GM21390 (cell line): ENCODE data around the gene MRPS18A.
"Not testable (repeated sequence)": the region's sequence is repeated elsewhere in the genome, so short reads cannot be mapped to it uniquely, and the experiment has no call there.

Experiments used
- ATAC-seq: cut with Tn5 transposase; IDR thresholded peaks from one replicate; pipeline ENCODE4 v1.9.1; 2021; ENCODE audit not compliant: unreplicated experiment

Gene MRPS18A

DNA sequence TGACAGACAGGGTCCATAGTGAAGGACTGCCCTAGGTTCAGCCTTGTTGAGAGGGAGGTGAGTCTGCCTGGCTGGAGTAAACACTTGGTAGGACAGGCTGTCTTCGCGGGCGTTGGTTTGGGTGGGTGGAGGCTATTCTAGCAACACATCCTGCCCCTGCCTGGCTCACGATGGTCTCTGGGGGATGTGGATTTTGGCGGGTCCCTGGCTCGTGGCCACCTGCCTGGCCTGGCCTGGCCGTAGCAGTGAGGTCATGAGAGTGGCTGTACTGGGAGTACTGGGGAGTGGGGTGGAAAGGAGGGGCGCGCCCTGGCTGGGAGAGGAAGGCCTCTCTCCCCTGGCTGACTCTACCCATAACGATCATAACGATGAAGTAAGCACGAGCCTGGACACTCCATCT is 30.2 kb upstream of the MRPS18A start:
- ATAC-seq: no peak

DNA sequence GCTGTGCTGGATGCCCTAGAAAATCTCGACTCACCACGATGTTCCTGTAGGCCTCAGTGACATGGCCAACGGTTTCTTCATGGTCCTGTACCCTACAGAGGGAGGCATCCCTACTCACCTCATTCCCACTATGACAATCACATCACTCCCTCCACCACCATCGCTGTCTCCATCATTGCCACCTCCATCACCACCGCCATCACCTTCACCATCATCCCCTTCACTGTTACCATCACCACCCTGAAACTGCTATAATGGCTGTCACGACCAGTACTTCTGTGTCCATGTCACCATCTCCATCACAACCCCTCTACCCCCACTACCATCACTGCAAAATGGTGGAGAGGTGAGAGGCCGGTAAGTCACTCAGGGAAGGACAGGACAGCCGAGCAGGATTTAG is 29.8 kb upstream of the MRPS18A start:
- ATAC-seq: no peak

DNA sequence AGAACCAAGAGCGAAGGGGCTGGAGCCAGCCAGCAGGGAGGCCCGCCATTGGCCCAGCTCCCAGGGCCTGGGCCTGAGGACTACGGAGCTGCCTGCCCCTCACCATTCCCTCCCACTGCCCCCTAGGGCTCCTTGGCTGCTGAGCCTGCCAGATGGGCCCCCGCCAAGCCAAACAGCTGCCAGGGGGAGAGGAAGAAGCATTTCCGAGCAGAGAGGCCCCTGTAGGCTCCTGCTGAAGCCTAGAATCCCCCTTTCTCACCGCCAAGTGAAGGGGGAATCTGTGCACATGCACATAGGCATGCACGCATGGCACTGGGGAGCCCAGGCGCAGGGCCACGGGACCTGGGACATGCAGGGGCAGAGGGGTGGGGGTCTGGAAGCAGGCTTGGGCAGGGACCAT is 28.5 kb upstream of the MRPS18A start:
- no peak for ATAC-seq

DNA sequence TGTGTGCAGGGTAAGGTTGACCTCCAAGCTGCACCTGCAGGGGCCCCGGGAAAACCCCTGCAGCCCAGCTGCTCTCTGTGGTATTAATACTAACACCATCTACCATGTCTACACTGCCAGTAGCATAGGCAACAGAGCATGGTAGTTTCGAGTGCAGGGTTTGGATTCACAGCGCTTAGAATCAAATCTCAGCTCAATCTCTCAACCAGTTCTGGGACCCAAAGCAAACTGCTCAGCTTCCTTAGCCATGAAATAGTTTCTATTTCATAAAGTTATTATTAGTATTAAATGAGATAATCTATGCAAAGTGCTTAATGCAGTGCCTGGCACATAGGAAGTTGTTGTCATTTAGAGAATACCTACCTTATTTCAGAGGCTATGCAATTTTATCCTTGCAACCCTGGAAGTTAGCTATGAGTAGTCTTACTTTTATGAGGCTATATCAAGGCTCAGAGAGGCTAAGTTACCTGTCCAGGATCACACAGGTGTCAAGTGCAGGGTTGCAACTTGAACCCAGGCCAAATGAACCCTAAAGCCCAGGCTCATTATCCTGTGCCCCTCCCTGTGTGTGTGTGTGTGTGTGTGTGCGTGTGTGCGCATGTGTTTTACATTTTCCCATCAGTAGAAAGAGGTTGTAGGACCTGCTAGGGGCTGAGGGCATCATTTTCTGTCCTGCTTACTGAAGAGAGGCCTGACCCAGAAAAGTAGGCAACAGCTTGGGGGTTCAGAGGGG is 27.6 kb upstream of the MRPS18A start:
- peak; percentile 94 for ATAC-seq

DNA sequence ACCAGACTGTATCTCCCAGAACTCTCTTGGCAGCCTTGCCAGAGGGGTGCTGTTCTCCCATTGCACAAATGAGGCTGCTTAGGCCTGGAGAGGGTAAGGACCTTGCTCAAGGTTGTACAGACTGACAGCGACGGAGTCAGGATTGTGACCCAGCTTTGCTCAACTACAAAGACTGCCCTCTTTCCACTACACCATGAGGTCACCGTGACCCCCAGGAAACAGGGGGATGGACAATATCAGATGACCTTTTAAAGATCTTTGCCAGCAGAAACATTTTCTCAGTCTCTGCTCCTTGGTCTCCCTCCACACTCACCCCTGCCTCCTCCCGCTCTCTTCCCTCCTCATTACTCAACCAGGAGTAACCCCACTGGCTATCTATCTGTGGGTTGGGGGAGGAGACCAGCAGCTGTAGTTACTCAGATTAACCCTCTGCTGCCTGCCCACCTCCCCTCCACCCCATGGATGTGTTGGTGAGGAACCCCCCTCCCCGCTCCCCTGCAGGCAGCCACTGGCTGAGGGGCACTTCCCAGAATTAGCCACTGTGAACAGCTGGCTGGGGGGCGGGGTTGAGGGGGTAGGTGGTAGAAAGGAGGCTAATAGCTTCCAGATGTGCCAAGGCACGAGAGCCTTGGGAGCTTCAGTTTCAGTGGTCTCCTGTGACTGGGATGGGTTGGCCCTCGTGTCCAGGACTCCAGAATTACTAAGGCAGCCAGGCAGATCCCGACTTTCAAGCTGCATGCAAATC is 26.9 kb upstream of the MRPS18A start:
- ATAC-seq: peak; percentile 23

DNA sequence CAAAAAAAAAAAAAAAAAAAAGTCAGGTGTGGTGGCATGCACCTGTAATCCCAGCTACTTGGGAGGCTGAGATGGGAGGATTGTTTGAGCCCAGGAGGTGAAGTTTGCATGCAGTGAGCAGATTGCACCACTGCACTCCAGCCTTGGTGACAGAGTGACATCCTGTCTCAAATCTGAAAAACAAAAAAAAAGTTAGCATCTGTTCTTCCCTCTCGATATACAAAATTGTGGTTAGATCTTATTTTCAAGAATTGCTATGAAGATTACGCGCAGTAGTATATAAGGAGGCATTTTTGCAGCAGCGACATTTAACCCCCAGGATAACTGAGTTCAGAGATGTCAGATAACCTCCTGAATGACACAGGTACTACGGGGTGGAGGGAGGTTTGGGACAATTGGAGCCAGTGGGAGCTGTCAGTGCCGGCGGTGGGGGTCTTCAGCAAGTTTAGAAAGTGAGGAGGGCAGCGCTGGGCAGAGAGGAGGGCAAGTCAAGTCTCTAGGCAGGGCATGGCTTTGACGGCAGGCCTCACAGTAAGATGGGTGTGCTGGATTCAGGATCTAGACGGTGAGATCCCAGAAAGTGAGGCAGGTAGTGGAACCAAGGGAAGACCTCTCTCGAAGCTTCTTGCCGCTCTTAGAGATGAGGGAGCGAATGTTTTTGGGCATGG is 26.2 kb upstream of the MRPS18A start:
- no peak for ATAC-seq

DNA sequence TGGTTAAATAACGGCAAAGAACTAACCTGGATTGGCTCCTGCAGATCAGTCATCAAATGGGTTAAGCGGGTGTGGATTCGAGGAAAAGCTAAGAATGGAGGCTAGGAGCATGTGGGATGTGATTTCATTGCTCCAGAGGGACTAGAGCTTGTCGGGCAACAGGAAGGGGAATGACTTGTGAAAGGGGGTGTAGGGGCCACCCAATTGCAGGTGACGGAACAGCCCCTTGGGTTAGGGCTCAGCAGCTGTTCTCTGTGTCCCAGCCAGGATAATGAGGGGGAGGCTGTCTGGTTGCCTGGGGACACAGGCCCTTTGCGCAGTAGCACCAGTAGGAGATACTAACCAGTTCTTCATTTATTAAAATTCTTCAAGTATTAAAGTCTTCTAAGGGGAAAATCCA is 25.0 kb upstream of the MRPS18A start:
- no peak for ATAC-seq

DNA sequence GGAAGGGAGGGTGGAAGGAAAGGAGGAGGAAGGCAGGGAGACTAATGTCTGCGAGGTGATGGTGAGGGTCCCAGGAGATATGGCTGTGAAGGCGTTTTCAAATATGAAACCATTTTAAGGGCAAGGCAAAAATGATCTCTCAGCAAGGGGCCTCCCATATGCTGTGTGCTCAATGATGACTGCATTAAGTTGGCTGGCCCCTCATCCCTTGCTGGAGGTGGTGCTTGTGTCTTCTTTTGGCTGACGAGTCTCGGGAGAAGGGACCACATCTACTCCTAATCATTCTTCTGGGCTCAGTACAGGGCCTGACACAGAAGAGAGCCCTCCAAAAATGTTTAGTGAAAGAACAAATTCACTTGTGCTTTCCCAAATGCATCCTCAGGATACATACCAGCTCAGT is 23.0 kb upstream of the MRPS18A start:
- no peak for ATAC-seq

DNA sequence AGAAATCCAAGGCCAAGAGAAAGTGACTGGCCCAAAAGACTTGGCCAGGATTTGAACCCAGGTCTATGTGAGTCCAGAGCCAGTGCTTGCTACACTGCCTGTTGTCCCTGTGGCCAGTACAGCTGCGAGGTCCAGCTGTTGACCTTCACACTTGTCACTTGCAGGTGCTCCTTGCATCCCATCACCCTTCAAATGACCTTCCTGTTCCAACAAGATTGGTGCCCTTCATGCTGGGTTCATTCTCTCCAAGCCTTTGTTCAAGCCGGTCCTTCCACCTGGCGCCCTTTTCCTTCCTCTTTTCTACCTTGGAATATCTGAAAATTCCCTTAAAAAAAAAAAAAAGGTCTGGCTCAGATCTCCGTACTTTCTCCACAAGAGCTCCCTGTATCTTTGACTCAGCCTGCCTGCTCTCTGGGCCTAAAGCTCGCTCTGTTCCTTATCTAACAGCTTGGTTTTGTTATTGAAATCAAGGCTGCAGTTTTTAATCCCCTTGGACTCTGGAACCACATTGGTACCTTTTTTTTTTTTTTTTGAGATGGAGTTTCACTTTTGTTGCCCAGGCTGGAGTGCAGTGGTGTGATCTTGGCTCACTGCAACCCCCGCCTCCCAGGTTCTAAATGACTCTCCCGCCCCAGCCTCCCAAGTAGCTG is 22.2 kb upstream of the MRPS18A start:
- no peak for ATAC-seq

DNA sequence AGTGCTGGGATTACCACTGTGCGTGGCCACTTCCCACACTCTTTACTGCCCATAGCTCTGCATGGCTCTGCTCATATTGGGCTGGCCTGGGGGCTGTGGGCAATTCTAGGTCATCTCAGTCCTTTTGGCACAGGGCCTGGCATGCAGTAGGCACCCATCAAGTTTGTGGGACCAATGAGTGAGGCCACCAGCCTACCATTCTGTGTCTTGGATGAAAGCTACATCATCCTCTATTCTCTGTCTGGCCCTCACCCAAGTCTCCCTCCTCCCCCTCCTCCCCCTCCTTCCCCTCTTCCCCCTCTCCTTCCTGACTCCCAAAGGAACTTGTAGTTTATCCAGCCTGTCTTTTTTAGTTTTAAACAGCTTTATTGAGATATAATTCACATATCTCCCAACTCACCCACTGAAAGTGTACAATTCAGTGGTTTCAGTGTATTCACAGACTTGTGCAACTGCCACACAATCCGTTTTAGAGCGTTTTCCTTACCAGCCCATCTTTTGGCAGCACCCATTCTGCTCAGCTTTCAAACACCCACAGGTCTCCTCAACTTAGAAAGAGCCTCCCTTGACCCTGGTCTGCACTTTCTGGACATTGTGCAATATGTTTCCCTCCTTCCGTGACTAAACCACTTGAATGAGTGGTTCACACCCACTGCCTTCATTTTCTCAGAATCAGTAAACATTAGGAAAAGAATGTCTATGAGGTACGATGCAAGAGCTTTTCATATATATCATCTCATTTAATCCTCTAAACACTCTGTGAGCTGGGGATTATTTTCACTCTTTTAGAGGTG is 21.5 kb upstream of the MRPS18A start:
- no peak for ATAC-seq

DNA sequence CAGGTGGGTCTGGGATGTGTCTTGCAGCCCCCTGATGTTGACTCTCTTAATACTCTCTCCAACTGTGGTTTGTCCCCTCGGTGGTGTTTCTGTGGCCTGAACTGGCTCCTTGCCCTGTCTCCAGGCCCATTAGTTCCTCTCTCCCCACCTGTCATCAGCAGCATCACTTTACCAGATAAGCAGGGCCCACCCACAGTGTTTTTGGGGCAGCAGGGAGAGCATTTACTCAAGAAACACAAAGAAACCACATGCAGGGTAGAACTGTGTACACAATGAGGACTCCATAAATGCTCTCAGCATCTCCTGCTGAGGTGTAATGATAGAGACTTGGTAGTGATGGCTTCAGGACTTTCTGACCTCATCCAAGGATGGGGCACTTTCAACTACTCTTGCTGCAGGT is 20.2 kb upstream of the MRPS18A start:
- no peak for ATAC-seq

DNA sequence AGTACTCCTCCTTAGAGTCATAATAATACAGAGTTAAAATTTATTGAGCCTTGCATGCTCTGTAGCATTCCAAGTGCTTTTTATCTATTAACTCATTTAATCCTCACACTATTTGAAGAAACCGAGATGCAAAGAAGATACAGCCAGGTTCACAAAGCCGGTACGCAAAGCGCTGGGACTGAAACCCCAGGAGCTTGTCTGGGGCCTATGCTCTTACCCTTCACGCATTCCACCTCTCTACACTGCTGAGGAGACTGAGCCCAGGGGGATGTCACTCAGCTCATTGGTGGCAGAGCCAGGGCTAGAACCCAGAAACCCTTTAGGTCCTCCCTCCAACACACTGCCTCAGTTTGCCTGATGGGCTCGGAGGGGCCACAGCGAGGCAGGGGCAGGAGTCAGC is 19.7 kb upstream of the MRPS18A start:
- no peak for ATAC-seq

DNA sequence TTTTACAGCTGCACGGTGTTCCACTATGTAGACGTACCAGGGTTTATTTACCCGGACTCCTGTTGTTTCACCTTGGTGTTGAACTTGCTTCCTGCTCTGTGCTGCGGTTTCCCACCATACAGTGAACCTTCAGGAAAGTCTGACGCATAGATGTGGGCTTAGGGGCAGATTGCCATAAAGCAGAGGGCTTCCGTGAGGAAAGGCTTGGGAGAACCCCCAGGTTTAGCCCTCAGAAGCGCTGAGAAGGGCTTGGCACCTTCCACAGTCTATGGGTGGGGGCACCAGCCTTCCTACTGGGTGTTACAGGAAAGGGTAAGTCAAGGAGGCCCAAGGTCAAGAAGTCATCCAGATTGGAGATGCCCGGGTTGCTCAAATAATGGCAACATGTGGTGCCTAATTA is 19.2 kb upstream of the MRPS18A start:
- no peak for ATAC-seq

DNA sequence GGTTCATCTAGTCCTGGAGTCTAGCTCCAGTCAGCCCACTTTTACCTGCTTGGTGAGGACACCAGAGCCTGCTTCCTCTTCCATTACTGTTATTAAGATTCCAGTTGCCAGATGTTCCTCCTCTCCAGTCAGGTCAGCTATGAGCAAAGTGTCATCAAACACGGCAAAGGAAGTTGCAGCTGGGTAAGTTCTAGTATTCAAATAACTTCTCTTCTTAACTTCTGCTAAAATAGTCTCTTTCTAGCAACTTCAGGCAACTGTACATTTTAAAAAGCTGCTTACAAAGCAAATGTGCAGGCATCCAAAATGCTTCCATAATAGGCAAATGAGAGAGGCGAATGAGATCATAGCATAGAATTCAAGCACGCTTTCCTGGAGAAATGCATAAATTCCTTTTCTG is 18.4 kb upstream of the MRPS18A start:
- ATAC-seq: no peak

DNA sequence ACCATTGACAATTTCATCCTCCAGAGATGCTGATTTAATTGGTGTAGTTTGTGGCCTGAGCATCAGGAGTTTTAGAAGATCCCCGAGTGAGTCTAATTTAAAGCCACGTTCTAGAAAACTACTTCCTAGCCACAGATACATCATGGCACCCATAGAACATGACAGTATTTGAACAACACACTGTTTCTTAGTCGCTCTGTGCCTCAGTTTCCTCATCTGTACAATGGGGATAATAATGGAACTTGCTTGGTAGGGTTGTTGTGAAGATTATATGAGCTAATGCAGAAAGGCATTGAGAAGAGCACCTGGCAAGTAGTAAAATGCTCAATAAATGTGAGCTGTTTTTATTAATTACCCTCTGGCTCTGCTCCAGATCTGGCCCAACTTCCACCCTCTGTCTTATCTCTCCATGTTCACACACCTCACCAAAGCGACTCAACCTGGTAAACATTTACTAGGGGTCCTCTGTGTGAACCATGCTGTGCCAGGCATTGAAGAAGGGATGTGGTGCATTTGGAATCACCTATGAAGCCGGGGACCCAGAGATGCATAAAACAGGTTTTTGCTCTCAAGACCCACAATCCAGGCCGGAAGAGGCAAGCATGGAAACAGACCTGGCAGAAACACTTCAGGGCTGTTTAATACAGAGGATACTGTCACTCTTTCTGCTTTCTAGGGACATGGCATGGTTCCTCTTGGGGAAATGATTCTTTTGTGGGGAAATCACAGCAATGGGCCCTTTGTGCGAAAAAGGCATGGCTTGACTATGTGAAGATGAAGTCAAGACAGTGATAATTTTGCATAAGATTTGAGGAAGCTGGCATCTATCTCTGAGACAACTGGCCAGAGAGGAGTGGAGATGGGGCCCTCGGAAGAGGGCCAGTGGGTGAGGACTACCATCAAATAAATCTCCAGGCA is 16.2 kb upstream of the MRPS18A start:
- no peak for ATAC-seq

DNA sequence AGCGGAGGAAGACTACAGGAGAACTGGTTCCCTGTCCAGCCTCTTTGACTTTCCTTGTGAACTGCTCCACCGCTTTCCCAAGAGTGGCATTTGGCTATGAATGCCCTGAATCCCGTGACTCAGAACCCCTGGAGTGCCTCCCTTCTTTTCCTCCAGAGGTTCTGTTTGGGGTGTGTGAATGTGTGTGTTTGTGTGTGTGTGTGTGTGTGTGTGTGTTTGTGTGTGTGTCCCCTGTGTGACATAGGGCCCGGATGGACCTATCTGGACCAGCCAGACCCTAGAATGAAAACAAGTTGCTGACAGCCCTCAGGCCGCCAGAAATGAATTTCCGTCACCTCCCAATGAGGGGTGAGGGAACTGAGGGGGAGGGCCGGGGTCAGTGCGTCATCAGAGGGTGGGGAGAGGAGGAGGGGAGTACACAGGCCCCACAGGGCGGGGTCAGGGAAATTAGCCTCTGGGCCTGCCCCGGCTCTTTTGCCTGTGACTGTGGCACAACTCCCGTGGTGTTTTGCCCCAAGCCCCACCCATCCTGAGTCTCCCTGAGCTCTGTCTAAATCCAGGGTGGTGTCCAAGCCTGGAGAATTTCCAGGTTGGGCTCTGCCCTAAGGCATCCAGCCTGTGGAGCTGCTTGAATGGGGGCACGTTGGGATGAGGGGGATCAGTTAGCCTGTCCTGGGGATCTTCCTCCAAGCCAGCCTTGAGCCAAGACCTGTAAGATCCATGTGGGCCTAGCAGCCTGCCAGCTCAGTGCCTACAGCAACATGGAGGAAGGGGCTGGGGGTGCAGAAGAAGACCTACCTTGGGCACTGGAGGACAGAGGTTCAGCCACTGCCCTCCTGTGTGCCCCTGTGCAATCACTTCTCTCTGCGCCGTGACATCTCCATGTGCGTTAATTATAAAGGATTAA is 15.2 kb upstream of the MRPS18A start:
- ATAC-seq: no peak

DNA sequence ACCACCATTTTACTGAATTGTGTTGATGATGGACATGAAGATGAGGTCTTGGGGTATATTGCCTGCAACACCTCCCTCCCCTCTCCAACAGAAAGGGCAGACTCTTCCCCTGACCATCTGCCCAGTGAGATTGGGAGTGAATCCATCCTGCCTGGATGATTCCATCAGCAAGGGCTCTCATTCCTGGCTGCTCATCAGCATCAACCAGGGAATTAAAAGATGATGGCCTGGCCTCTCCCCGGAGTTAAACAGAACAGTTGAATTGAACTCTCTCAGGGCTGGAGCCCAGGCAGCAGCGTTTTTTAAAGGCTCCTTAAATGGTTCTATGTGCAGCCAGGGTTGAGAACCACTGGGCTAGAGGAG is 14.6 kb upstream of the MRPS18A start:
- ATAC-seq: no peak

DNA sequence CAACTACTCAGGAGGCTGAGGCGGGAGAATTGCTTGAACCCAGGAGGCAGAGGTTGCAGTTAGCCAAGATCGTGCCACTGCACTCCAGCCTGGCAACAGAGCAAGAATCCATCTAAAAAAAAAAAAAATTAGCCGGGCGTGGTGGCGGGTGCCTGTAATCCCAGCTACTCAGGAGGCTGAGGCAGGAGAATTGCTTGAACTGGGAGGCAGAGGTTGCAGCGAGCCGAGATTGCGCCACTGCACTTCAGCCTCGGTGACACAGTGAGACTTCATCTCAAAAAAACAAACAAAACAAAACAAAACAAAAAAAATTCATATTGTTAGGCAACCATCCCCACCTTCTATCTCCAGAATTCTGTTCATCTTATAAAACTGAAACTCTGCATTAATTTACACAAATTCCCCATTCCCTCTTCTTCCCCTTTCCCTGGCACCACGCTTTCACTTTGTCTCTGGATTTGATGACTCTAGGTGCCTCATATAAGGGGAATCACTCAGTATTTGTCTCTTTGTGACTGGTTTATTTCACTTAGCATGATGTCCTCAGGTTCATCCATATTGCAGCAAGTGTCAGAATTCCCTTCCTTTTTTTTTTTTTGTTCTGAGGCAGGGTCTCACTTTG is 13.5 kb upstream of the MRPS18A start:
- ATAC-seq: not testable (repeated sequence)
